Measurements from ENCODE around the gene GALNT9.

DNA sequence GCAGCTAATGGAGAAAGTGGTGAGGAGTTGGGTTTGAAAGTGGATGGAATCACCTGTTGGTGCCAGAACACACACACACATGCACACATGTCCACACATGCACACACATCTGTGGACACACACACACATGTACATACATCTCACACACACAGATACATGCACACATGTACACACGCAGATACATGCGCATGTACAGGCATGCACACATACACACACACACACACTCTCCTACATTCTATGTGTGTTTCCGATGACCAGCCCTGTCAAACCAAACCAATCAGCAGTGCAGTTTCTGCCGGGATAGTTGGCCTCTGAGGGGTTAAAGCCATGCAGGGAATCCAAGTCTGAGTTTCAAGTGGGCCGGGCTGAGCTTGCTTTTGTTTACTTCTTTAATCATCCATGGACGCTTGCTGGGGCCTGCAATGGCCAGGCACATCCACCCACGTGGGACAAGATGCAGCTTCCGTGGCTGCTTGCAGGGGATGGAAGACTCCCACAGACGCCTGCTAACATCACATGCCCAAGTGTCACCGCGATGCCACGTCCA lies 52.5 kb downstream of the GALNT9 start:
- TF ChIP-seq, protein P1, sequence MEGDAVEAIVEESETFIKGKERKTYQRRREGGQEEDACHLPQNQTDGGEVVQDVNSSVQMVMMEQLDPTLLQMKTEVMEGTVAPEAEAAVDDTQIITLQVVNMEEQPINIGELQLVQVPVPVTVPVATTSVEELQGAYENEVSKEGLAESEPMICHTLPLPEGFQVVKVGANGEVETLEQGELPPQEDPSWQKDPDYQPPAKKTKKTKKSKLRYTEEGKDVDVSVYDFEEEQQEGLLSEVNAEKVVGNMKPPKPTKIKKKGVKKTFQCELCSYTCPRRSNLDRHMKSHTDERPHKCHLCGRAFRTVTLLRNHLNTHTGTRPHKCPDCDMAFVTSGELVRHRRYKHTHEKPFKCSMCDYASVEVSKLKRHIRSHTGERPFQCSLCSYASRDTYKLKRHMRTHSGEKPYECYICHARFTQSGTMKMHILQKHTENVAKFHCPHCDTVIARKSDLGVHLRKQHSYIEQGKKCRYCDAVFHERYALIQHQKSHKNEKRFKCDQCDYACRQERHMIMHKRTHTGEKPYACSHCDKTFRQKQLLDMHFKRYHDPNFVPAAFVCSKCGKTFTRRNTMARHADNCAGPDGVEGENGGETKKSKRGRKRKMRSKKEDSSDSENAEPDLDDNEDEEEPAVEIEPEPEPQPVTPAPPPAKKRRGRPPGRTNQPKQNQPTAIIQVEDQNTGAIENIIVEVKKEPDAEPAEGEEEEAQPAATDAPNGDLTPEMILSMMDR (IDR thresholded peaks at IDR 0.05) = no peak
- TF ChIP-seq POLR2A (IDR thresholded peaks at IDR 0.05) (no peak), EP300 (IDR thresholded peaks at IDR 0.05) (no peak)

Measured in tibial nerve (tissue), 4 donors.